ENCODE results near the gene NEK10.

- TF ChIP-seq, protein P1, sequence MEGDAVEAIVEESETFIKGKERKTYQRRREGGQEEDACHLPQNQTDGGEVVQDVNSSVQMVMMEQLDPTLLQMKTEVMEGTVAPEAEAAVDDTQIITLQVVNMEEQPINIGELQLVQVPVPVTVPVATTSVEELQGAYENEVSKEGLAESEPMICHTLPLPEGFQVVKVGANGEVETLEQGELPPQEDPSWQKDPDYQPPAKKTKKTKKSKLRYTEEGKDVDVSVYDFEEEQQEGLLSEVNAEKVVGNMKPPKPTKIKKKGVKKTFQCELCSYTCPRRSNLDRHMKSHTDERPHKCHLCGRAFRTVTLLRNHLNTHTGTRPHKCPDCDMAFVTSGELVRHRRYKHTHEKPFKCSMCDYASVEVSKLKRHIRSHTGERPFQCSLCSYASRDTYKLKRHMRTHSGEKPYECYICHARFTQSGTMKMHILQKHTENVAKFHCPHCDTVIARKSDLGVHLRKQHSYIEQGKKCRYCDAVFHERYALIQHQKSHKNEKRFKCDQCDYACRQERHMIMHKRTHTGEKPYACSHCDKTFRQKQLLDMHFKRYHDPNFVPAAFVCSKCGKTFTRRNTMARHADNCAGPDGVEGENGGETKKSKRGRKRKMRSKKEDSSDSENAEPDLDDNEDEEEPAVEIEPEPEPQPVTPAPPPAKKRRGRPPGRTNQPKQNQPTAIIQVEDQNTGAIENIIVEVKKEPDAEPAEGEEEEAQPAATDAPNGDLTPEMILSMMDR (IDR thresholded peaks at IDR 0.05), result no peak
- no peak for TF ChIP-seq POLR2A (IDR thresholded peaks at IDR 0.05)
Measured at GRCh38 chr3:27385504-27385903, 16.3 kb upstream of the NEK10 start.

Data from adrenal gland (tissue), 5 donors.